NCI-H460 (cell line): Measurements from ENCODE around the gene INPP4B. TPM values are rescaled to one million over a fixed set of nuclear protein-coding genes. Genes with fewer than 3 reads are reported as not detected.
"Not testable (repeated sequence)": the region's sequence is repeated elsewhere in the genome, so short reads cannot be mapped to it uniquely, and the experiment has no call there.

Source experiments
- DNase-seq: peaks from one replicate; pipeline ENCODE4 v3.0.0-alpha.2; 2016; ENCODE audit warnings: low read depth; ENCODE audit errors: extremely low read depth
- total RNA-seq: library from RNA; depleted of rRNA; stranded (reverse); fragments of >200 nt; shearing (Covaris generic); gene quantifications from 2 replicates; pipeline ENCODE4 v1.2.3, GENCODE V29; 2014

The INPP4B gene
- total RNA-seq, 1 experiment from 2014 or later: 3.9 TPM

DNA sequence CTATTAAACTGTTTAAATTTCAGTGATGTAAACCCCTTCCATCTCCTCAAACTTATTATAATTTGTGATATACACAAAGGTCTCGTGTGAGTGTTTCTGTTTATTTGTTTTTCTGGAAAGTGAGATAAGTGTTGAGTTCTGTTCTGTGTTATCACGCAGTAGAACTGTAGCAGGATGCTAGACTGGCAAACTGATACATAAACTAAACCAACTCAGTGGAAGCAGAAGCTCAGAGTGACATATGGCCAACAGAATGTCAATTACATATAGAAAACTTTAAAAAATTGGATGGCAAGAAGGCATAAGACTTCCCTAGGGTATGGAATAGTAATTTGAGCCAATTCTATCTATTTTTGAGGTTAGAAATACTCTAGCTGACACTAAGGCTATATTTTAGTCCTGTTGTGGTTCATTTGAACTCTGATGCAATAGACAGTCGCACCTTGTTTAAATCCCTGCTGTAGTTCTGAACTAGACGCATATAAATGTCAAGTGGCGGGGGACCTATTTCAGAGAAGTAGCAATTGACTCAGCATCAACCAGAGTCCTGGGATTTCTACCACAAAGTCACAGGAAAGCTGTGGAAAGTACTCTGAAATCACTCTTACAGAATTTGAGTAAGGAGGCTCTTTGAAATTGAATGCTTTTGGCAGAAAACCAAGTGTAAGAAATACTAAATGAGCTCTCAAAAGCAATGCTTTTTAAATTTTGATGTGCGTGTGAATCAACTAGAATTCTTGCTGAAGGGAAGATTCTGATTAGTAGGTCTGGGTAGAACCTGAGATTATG lies 294.4 kb downstream of the INPP4B start:
- DNase-seq: no peak

DNA sequence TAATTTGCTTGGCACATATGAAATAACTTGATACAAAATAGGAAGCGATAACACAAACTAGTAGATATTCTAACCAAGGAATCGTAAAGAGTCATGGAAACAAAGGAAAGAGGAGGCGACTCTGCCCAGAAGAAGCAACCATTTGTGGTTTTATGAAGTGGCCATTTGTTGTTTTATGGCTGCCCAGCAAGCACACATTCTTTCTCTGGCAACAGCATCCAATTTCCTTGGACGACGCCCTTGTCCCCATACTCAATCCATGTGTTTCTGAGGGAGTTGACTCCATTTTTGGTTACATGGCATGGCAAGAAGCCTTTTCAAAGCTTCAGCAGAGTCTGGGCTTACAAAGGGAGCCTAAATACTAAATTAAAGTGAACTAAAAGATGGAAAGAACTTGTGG lies 295.1 kb downstream of the INPP4B start:
- no peak for DNase-seq

DNA sequence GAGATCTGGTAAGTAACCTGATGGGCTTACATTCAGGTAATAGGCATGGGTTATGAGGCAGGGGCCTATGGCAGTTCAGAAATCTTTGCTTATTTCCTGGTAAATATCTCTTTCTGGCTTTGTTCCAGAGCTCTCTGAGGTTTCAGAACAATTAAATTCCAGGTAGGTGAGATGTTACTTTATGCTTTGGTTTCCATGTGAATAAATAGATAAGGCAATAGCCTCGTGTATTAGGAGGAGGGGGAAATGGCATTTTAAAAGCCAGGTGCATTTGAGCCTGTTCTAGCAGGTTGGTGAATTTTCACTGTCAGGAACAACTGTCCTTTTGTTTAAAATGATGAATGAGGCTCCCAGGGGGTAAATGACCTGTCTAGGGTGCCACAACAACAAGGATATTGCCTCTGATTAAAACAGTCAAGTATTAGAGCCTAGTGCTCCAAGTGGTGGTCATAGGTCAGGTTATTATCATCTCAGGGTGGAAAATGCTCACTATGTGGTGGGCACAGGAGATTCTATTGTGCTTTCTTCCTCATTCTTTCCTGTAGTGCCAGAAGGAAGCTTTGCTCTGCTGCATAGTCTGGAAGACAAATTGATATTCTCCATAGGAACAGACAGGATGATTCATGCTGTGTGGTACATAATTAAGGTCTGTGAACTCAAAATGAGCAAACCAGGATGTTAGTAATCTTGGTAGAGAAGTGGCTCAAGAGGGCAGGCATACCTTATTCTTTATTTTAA lies 296.2 kb downstream of the INPP4B start:
- no peak for DNase-seq

DNA sequence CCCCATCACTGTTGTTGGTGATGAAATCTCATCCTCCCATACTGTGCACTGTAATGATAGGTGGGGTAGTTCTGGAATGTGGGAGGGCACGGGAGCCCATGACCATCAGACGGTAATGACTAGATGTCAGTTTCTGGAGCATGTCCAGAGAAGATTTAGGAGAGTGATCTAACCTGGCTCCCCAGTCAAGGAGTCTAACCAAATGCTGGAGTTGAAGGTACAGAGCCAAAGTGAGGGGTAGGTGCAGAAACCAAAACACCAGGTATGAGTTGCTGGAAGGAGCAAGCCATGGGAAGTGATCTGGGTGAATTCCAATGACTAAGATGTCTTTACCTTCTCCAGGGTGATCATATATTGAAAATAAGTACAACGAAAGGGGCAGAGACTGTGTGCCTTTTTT lies 296.9 kb downstream of the INPP4B start:
- no peak for DNase-seq

DNA sequence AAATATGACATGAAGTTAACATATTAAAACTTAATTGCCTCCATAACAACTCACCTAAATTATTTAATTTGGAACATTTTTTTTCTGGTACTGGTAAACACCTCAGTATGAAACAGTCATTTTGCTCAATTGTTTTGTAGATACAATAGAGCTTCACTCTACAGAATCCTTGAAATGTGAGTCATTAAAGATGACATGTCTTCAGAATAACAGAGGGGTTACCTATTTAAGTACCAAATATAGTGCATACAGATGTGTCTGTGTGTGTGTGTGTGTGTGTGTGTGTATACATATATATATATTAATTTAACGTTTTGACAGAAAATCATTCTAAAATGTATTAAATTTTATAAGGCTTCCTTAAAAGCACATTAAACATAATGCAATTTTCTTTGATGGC lies 297.6 kb downstream of the INPP4B start:
- DNase-seq: no peak

DNA sequence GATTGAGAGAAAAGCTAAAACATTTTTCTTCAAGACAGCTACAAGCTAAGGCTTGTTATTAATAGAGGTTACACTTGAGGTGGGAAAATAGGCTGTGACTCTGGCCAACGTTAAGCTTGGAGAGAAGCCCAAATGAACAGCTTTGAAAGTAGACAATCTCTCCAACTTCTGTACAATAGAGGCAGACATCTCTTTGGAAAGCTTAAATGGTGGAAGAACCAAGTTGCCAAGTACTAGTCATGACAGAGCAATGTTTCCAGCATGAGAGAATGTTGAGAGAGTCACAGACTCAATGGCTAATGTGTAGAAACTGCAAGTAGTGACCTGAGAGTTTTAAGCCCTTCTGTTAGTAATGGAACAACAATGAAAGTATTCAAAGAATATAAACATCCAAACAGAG lies 298.1 kb downstream of the INPP4B start:
- DNase-seq: no peak

DNA sequence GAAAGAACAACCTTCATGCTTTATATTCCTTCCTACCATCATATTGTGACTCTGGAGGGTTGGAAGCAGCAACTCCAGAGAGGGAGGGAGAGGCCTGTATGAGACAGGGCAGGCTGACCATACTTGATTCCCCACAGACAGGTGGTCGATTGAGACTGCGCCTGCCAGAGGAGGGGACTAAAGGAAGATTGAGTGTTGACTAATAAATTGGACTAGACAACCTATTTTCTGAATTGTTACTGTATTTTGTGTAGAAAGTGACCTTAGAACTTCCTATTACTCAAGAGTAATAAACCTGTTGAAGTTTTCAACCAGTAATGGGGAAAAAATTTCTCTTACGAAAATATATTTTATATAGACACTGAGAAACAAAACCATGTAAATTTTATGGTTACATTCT lies 301.5 kb downstream of the INPP4B start:
- DNase-seq: no peak

DNA sequence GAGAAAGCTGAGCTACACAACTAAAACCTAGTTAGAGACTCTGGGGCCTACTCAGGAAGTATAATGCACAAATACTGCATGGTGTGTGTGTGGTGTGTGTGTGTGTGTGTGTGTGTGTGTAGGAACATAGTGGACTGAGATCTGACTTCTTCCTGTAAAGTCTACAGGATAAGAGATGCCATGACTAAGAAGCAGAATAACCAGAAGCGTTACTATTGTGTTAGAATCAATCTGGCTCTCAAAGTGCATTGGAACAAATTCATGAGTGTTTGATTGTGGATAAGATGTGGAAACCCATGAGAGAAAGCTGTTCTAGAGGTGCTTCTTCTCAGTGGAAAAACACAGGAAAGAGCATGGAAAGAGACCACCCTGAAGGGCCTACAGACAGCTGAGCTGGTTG lies 302.1 kb downstream of the INPP4B start:
- no peak for DNase-seq

DNA sequence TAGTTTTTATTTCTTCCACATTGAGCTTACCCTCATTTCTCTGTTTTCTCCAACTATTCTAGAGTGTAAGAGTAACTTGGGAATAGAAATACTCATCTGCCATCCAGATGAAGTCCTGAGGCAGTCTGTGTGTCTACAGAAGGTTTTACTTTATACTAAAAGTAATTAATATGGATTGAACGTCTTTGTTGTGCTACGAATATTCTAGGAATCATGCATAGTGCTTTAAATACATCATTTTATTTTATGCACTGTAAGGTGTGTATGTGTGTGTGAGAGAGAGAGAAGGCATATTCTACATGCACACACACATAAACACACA lies 305.7 kb downstream of the INPP4B start:
- DNase-seq: no peak

DNA sequence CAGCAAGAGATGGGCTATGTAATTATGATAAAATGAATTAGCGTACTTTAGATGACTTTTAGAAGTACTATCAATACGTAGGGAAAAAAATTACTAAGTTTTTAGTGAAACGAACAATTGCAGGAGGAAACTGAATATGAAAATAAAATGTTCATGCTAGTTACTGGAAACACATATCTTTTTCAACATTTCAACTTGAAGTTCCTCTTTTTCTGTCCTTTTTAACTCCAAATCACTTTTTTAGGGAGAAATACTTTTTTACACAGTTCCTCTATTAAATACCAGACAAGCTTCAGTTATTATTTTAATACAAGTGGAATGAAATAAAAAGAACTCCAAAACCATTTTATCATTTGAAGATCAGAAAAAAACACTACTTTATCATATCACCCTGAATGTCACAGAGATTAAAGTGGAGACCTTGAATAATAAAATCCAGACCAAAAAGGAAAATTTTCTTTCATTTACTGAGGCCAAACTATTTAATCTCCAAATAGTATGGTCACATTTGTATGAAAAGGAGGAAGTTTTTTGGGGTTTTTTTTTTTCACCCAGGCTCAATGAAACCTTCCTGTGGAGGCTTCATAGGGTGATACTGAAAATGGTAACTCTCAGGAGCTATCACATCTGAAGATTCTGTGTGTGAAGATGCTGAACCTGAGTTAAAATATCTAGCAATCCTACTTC lies 306.2 kb downstream of the INPP4B start:
- DNase-seq: no peak

DNA sequence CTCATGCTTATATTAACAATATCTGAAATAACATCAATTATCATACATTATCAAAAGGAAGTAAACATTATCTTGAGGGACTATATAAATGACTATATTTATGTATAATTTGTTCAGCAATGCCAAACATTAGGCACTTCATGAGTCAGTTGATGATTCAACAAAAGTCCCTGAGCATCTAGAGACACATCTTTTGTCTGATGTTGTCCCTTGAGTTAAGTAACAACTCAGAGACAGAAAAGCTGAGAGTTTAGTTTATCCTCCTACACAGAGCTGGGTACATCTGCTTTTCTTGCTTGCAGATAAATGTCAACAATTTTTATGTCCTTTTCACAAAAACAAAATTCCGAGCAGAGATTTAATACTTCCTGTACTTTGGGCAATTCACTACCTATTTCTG lies 311.1 kb downstream of the INPP4B start:
- DNase-seq: no peak

DNA sequence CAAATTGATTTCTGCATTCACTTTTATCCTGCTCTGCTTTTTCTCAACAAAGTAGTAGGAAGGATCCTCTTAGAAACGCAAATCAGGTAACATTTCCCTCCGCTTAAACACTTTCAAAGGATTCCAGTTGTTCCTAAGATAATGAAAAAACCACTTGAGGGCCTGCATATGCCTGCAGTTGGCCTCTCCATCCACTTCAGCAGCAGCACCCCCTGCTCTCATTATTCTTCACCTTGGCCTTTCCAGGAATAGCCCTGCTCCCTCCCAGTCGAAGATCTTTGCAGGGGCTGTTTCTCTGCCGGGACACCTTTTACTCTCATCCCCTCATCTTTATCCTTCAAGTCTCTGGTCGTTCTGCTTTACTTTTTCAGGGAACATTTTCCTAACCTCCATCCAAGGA lies 314.0 kb downstream of the INPP4B start:
- DNase-seq: no peak

DNA sequence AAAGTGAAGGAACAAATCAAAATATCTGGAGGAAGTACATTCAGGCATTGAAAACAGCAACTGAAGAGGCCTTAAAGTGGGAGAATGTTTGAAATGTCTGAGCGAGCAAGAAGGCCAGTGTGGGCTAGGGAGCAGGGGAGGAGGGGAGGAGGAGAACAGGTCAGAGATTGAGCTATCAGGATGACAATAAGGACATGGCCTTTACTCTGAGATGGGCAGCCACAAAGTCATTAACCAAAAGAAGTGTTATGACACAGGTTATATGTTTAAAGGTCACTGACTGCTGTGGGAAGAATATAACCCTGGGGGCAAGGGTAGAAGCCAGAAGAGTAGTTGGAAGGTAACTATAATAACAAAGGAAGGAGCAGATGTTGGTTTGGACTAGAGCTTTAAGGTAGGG lies 315.4 kb downstream of the INPP4B start:
- no peak for DNase-seq

DNA sequence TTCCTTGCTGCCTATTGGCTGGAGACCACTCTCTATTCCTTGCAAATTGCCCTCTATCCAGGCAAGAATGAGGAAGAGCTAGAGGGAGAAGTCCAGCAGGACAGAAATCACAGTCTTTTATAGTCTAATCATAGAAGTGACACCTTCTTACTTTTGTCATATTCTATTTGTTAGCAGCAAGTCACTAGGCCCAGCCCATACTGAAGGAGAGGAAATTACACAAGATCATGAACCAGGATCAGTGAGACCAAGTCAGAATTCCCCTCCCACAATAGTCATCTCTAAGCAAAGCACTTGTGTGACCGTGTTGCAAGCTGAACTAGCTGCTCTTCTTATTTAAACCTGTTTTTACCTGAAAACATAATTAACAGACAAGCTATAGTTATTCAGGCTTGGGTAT lies 317.7 kb downstream of the INPP4B start:
- no peak for DNase-seq

DNA sequence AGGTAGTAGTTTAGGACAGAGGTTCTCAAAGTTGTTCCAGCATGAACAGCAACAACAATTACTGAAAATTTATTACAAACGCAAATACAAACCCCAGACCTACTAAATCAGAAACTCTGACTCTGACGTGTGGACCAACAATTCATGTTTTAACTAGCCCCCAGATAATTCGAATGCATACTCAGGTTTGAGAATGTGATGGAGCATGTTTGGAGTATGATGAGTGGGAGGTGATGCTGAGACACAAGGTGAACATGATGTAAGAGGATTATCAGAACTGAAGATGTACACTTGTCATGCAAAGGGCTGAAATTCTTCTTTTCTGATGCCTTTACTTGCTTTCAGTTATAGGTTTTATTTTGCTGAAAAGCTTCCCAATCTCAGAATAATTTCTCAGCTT lies 323.0 kb downstream of the INPP4B start:
- no peak for DNase-seq

DNA sequence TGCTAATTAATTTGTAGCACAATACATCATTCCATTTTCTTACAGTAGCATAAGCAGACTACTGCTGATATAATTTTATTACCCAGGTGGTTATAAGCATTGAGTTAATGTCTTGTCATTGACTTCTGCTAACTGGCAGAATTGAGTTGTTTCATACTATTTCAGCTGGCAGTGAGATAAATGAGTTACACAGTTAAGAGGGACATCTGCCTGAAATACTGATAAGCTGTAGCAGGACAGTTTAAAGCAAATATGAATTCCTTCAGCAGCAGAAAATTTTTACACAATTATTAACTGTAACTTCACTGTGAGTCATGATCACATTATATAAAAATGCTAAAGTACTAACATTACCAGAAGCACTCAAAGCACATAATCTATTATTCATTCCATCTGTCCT lies 326.8 kb downstream of the INPP4B start:
- DNase-seq: no peak

DNA sequence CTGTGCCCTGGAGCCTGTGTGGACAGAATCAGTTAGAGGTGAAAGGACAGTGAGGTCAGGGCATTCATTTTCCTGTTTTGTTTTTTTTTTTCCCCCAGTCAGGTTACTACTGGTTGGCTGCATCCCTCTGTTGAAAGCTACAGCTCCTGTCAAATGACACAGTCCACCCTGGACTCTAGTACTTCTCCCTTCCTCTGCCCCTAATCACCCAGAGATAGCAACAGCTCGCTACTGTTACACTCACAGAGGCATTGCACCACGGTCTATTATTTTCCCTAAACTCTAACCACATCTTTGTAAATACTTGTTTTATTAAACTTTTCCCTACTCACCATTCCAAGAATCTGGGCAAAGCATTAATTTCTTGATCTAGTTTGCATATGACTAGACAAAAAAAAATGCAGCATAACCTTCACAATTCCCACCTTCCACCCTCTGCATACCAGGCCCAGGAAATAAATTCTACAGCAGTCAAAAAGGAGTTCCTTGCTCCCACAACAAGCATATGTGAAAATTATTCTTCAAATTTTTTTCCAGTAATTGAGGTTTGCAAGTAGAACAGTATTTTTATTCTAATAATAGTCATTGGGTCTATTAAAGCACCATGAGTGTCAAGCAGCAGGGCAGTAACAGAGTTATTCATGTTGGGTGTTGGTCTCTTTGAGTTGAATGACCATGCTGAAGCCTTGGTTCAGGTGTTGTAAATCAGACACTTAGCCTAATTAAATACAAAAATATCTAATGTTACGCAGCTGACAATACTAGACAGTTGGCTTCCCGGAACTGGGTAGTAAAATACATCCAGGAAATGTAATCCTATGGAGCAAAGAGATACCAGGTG lies 329.2 kb downstream of the INPP4B start:
- DNase-seq: no peak

DNA sequence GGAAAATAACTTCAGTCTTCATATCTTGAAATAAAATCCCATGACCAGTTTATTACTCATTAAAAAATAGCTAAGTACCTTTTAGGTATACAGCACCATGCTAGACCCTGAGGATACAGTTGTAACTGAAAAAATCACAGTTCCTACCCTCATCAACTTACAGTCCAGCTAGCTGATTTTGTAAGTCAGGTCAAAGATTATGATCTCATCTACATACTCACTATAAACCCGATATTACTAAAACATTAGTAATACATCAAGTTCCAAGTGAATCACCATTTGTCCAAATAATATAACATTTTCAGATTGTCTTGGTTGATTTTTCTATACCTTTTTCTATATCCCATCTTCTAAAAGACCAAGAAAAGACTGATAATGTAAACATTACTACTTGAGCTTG lies 333.9 kb downstream of the INPP4B start:
- no peak for DNase-seq

DNA sequence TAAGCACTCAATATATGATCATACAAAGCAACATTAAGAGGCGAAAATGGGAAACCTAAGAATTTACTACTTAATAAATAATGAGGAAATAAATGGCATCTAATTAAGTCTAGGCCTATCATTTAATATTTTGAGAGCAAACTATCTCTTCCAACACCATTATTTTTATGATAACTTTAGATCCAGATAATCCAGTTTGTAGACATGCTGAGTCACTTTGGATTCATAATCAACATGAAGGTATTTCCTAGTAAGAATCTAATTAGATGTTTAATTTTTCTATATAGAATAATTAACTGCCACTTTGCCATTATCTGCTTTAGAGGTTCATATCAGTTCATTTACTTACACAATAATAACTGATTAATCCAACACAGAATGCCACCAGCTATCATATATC lies 336.2 kb downstream of the INPP4B start:
- DNase-seq: no peak

DNA sequence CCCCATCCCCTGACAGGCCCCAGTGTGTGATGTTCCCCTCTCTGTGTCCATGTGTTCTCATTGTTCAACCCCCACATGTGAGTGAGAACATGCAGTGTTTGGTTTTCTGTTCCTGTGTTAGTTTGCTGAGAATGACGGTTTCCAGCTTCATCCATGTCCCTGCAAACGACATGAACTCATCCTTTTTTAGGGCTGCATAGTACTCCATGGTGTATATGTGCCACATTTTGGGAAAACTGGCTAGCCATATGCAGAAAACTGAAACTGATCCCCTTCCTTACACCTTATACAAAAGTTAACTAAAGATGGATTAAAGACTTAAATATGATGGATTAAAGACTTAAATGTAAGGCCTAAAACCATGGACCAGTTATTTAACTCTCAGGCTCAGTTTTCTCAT lies 336.7 kb downstream of the INPP4B start:
- not testable (repeated sequence) for DNase-seq

DNA sequence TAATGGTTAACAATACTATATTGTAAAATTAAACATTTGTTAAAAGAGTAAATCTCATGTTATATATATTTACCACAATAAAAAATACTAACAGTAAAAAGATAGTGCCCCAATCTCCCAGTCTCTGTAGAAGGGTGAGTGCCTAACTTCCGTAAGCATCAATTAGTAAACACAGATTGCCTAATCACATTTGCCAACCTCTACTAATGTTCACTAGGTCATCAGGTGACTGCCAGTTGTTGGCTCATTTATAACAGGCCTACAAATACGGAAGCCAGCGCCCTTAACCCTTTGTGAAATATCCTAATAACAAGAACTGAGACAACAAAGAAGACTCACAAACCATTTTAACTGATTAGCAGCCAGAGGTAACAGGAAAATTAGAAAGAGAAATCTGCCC lies 345.1 kb downstream of the INPP4B start:
- no peak for DNase-seq
